ENCODE results near the gene GRAP.

GRAP gene

GRCh38 chr17:18981335-18981641, 65.5 kb downstream of the GRAP start:
- DNase-seq, result no peak

- DNase-seq, result no peak
These were observed 65.9 kb downstream of the GRAP start for GRCh38 chr17:18980682-18981334.

GRCh38 chr17:18978655-18979054, 68.1 kb downstream of the GRAP start:
- DNase-seq, result no peak

- no peak for DNase-seq
These were observed 68.7 kb downstream of the GRAP start for GRCh38 chr17:18978050-18978449.

- DNase-seq, result no peak
These were observed 69.1 kb downstream of the GRAP start for GRCh38 chr17:18977646-18978045.

- no peak for DNase-seq
These were observed 69.7 kb downstream of the GRAP start for GRCh38 chr17:18977021-18977420.

GRCh38 chr17:18976201-18976600, 70.6 kb downstream of the GRAP start:
- no peak for DNase-seq

- no peak for DNase-seq
These were observed 71.2 kb downstream of the GRAP start for GRCh38 chr17:18975597-18975996.

GRCh38 chr17:18974407-18975149, 72.2 kb downstream of the GRAP start:
- DNase-seq, result peak; percentile 40 to 56

- no peak for DNase-seq
These were observed 75.0 kb downstream of the GRAP start for GRCh38 chr17:18971801-18972200.
